HTERT RPE-1 (cell line): ENCODE results near the gene ERLIN1.
"Not testable (repeated sequence)": the region's sequence is repeated elsewhere in the genome, so short reads cannot be mapped to it uniquely, and the experiment has no call there.

Experiments
- in situ Hi-C: fragments of 300-500 bp; cut with MboI; formaldehyde crosslinking; loops from 4 replicates; pipeline ENCODE4 v1.14.3; 2020; ENCODE audit warnings: low sequenced_read_pairs

ERLIN1 gene

GRCh38 chr10:100138921-100139496 is 46.8 kb downstream of the ERLIN1 start:
- in situ Hi-C loops, result no loop called here

- in situ Hi-C loops, result no loop called here
These were observed 50.3 kb downstream of the ERLIN1 start for GRCh38 chr10:100135486-100135885.

- in situ Hi-C loops, result no loop called here
These were observed 52.0 kb downstream of the ERLIN1 start for GRCh38 chr10:100133801-100134200.

- in situ Hi-C loops, result no loop called here
These were observed 53.4 kb downstream of the ERLIN1 start for GRCh38 chr10:100132427-100132826.

GRCh38 chr10:100131571-100131970 is 54.3 kb downstream of the ERLIN1 start:
- in situ Hi-C loops, result no loop called here

GRCh38 chr10:100130831-100131230 is 55.0 kb downstream of the ERLIN1 start:
- in situ Hi-C loops, result no loop called here

GRCh38 chr10:100129424-100129823 is 56.4 kb downstream of the ERLIN1 start:
- in situ Hi-C loops, result no loop called here

- in situ Hi-C loops, result no loop called here
These were observed 56.9 kb downstream of the ERLIN1 start for GRCh38 chr10:100128951-100129350.

- in situ Hi-C loops, result not testable (repeated sequence)
These were observed 60.5 kb downstream of the ERLIN1 start for GRCh38 chr10:100125335-100125734.

- in situ Hi-C loops, result no loop called here
These were observed 61.7 kb downstream of the ERLIN1 start for GRCh38 chr10:100124097-100124496.

- in situ Hi-C loops, result no loop called here
These were observed 63.0 kb downstream of the ERLIN1 start for GRCh38 chr10:100122780-100123179.

- in situ Hi-C loops, result no loop called here
These were observed 65.3 kb downstream of the ERLIN1 start for GRCh38 chr10:100120550-100120949.

- in situ Hi-C loops, result no loop called here
These were observed 66.1 kb downstream of the ERLIN1 start for GRCh38 chr10:100119726-100120125.

GRCh38 chr10:100114976-100115770 is 70.7 kb downstream of the ERLIN1 start:
- in situ Hi-C loops, result no loop called here

- in situ Hi-C loops, result no loop called here
These were observed 71.4 kb downstream of the ERLIN1 start for GRCh38 chr10:100114460-100114859.

GRCh38 chr10:100109670-100110069 is 76.2 kb downstream of the ERLIN1 start:
- in situ Hi-C loops, result no loop called here

- in situ Hi-C loops, result no loop called here
These were observed 79.0 kb downstream of the ERLIN1 start for GRCh38 chr10:100106865-100107264.

- in situ Hi-C loops, result no loop called here
These were observed 81.5 kb downstream of the ERLIN1 start for GRCh38 chr10:100104300-100104699.

GRCh38 chr10:100103581-100103980 is 82.2 kb downstream of the ERLIN1 start:
- in situ Hi-C loops, result no loop called here

- in situ Hi-C loops, result no loop called here
These were observed 84.4 kb downstream of the ERLIN1 start for GRCh38 chr10:100101192-100102076.

GRCh38 chr10:100100651-100101184 is 85.1 kb downstream of the ERLIN1 start:
- in situ Hi-C loops, result no loop called here
